Upper lobe of left lung (tissue), 4 donors: ENCODE data around the gene PPTC7.

Experiments used
- POLR2A ChIP-seq, 4 donors: fragments of 450-650 bp; IDR thresholded peaks; one replicate each; pipeline ENCODE4 v1.5.1; 2016 to 2017; ENCODE audit warnings: antibody characterized with exemption in 4 of 4, mild to moderate bottlenecking in 2 of 4
- POLR2AphosphoS5 ChIP-seq, 2 donors: sonication (generic); formaldehyde crosslinking; IDR thresholded peaks; one replicate each; pipeline ENCODE4 v1.5.1; 2017; ENCODE audit warnings: antibody characterized with exemption in 2 of 2
- TF ChIP-seq, protein P1 (sequence below), 6 experiments: fragments of 450-650 bp in 4 of 6; fragments of 200-600 bp in 2 of 6; sonication (generic) in 2 of 6; IDR thresholded peaks; one replicate each; pipeline ENCODE4 v1.5.1; 2016 to 2019; ENCODE audit warnings: antibody characterized with exemption in 6 of 6

DNA sequence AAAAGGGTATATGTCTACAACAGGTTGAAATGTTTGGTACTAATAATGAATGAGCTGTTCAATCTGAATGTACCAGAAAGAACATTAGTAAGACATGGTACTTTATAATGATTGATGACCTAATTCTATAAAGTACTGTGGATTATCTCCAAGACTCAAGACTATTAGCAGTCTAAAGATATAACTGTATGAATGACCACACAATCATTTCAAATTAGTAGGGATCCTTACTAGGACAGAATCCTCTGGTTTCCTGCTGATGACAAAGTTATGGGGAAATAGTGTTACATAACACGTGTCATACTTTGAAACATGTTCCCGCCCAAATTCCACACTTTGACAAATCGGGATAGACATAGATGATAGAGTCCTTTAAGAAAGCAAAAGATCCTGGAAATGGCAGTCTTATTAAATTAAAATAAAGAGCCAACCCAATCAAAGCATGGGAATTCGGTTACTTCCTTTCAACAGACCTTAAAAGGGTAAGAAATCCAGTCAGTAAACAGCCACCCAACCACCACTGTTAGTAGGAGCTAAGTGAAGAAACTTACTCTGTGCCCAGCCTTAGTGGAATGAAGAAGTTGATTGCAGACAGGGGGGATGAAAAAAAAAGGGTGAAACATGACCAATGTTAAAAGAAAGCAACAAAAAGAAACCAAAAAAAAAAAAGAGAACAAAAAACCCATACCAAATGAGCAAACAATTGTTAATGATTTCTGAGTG is 84.0 kb downstream of the PPTC7 start:
- TF ChIP-seq, protein P1, sequence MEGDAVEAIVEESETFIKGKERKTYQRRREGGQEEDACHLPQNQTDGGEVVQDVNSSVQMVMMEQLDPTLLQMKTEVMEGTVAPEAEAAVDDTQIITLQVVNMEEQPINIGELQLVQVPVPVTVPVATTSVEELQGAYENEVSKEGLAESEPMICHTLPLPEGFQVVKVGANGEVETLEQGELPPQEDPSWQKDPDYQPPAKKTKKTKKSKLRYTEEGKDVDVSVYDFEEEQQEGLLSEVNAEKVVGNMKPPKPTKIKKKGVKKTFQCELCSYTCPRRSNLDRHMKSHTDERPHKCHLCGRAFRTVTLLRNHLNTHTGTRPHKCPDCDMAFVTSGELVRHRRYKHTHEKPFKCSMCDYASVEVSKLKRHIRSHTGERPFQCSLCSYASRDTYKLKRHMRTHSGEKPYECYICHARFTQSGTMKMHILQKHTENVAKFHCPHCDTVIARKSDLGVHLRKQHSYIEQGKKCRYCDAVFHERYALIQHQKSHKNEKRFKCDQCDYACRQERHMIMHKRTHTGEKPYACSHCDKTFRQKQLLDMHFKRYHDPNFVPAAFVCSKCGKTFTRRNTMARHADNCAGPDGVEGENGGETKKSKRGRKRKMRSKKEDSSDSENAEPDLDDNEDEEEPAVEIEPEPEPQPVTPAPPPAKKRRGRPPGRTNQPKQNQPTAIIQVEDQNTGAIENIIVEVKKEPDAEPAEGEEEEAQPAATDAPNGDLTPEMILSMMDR (IDR thresholded peaks at IDR 0.05), result no peak
- peak in 1 of 2 donors; percentile 22 for TF ChIP-seq POLR2AphosphoS5 (IDR thresholded peaks at IDR 0.05)
- no peak for TF ChIP-seq POLR2A (IDR thresholded peaks at IDR 0.05)
